ENCODE results near the gene NUDT9. TPM values are rescaled to one million over a fixed set of nuclear protein-coding genes. Genes with fewer than 3 reads are reported as not detected.

Gene NUDT9
- total RNA-seq, 1 experiment from 2014 or later = 25.4 TPM

DNA sequence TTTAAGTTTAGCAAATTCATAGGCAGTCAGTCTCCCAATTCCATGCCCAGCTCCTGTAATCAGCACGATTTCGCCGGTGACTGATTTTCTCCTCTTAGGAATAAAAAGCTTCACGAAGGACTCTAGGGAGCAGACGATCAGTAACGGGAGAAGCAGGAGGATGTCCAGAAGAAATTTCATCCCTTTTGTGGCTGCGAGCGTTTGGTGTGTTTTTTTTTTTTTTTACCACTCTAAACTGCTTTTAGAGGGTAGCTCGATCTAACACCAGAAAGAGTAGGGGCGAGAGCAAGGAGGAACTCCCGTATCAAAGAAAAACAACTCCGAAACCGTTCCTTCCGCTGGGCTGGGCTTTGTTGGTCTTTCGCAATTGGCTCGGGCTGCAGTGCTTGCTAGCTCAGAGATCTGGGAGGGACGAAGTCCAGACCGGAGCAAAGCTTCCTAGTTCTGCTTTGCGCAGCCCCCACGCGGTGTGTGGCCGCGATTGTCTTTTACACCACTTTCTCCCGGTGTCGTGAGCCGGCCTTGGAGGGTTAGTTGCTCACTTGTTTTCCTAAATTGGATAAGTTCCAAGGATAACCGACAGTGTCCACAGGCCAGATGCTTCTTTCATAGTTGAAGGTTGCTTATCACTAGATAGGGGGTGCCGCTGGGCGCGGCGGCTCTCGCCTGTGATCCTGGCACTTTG is 31.3 kb upstream of the NUDT9 start, which contains the start of gene HSD17B11:
TSS of gene HSD17B11 (minus strand) at position 298 of the 685 bp plus-strand sequence. CDS start at position 180, 118 bp downstream.
- H3K4me3 Mint-ChIP-seq = peak within 1 kb of the TSS; percentile 82
- CTCF ChIA-PET = interaction anchor here (0.6 to 2.5 kb wide), 16 partner anchors 8 to 704 kb away, joined by 3 to 18 read pairs (median 4); partner anchors contain the start of gene NUDT9
- no peak for TF ChIP-seq FOXP1 (CRISPR knock-in tag; IDR thresholded peaks at IDR 0.05; ENCODE audit: borderline replicate concordance)
- TF ChIP-seq GRHL2 (CRISPR knock-in tag; IDR thresholded peaks at IDR 0.05; ENCODE audit: insufficient replicate concordance, severe bottlenecking) = no peak
- TF ChIP-seq, protein P1, sequence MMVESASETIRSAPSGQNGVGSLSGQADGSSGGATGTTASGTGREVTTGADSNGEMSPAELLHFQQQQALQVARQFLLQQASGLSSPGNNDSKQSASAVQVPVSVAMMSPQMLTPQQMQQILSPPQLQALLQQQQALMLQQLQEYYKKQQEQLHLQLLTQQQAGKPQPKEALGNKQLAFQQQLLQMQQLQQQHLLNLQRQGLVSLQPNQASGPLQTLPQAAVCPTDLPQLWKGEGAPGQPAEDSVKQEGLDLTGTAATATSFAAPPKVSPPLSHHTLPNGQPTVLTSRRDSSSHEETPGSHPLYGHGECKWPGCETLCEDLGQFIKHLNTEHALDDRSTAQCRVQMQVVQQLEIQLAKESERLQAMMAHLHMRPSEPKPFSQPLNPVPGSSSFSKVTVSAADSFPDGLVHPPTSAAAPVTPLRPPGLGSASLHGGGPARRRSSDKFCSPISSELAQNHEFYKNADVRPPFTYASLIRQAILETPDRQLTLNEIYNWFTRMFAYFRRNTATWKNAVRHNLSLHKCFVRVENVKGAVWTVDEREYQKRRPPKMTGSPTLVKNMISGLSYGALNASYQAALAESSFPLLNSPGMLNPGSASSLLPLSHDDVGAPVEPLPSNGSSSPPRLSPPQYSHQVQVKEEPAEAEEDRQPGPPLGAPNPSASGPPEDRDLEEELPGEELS (CRISPR knock-in tag; IDR thresholded peaks at IDR 0.05) = no peak
- TF ChIP-seq FOXK1 (CRISPR knock-in tag; IDR thresholded peaks at IDR 0.05) = peak; percentile 42; the same call in 1 of the 2 replicates
- no peak for TF ChIP-seq ZNF671 (CRISPR knock-in tag; IDR thresholded peaks at IDR 0.05)
- TF ChIP-seq ZNF423 (CRISPR knock-in tag; IDR thresholded peaks at IDR 0.05) = no peak
- TF ChIP-seq, protein P2, sequence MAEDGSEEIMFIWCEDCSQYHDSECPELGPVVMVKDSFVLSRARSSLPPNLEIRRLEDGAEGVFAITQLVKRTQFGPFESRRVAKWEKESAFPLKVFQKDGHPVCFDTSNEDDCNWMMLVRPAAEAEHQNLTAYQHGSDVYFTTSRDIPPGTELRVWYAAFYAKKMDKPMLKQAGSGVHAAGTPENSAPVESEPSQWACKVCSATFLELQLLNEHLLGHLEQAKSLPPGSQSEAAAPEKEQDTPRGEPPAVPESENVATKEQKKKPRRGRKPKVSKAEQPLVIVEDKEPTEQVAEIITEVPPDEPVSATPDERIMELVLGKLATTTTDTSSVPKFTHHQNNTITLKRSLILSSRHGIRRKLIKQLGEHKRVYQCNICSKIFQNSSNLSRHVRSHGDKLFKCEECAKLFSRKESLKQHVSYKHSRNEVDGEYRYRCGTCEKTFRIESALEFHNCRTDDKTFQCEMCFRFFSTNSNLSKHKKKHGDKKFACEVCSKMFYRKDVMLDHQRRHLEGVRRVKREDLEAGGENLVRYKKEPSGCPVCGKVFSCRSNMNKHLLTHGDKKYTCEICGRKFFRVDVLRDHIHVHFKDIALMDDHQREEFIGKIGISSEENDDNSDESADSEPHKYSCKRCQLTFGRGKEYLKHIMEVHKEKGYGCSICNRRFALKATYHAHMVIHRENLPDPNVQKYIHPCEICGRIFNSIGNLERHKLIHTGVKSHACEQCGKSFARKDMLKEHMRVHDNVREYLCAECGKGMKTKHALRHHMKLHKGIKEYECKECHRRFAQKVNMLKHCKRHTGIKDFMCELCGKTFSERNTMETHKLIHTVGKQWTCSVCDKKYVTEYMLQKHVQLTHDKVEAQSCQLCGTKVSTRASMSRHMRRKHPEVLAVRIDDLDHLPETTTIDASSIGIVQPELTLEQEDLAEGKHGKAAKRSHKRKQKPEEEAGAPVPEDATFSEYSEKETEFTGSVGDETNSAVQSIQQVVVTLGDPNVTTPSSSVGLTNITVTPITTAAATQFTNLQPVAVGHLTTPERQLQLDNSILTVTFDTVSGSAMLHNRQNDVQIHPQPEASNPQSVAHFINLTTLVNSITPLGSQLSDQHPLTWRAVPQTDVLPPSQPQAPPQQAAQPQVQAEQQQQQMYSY (CRISPR knock-in tag; IDR thresholded peaks at IDR 0.05) = no peak
- TF ChIP-seq JAZF1 (CRISPR knock-in tag; IDR thresholded peaks at IDR 0.05) = no peak
- no peak for TF ChIP-seq ZNF121 (CRISPR knock-in tag; IDR thresholded peaks at IDR 0.05)
- peak; percentile 72 for TF ChIP-seq GABPB1 (CRISPR knock-in tag; IDR thresholded peaks at IDR 0.05)
- TF ChIP-seq, protein P3, sequence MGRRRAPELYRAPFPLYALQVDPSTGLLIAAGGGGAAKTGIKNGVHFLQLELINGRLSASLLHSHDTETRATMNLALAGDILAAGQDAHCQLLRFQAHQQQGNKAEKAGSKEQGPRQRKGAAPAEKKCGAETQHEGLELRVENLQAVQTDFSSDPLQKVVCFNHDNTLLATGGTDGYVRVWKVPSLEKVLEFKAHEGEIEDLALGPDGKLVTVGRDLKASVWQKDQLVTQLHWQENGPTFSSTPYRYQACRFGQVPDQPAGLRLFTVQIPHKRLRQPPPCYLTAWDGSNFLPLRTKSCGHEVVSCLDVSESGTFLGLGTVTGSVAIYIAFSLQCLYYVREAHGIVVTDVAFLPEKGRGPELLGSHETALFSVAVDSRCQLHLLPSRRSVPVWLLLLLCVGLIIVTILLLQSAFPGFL (CRISPR knock-in tag; IDR thresholded peaks at IDR 0.05; ENCODE audit: borderline replicate concordance) = no peak
- TF ChIP-seq ESRRA (CRISPR knock-in tag; IDR thresholded peaks at IDR 0.05; ENCODE audit: borderline replicate concordance) = no peak
- no peak for TF ChIP-seq CREM (CRISPR knock-in tag; IDR thresholded peaks at IDR 0.05)
- TF ChIP-seq NR1H2 (CRISPR knock-in tag; IDR thresholded peaks at IDR 0.05) = no peak
- no peak for TF ChIP-seq ZNF396 (CRISPR knock-in tag; IDR thresholded peaks at IDR 0.05; ENCODE audit: borderline replicate concordance)
- TF ChIP-seq, protein P4, sequence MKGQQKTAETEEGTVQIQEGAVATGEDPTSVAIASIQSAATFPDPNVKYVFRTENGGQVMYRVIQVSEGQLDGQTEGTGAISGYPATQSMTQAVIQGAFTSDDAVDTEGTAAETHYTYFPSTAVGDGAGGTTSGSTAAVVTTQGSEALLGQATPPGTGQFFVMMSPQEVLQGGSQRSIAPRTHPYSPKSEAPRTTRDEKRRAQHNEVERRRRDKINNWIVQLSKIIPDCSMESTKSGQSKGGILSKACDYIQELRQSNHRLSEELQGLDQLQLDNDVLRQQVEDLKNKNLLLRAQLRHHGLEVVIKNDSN (CRISPR knock-in tag; IDR thresholded peaks at IDR 0.05) = no peak
- TF ChIP-seq ZBTB21 (CRISPR knock-in tag; IDR thresholded peaks at IDR 0.05; ENCODE audit: borderline replicate concordance) = no peak
- TF ChIP-seq, protein P5, sequence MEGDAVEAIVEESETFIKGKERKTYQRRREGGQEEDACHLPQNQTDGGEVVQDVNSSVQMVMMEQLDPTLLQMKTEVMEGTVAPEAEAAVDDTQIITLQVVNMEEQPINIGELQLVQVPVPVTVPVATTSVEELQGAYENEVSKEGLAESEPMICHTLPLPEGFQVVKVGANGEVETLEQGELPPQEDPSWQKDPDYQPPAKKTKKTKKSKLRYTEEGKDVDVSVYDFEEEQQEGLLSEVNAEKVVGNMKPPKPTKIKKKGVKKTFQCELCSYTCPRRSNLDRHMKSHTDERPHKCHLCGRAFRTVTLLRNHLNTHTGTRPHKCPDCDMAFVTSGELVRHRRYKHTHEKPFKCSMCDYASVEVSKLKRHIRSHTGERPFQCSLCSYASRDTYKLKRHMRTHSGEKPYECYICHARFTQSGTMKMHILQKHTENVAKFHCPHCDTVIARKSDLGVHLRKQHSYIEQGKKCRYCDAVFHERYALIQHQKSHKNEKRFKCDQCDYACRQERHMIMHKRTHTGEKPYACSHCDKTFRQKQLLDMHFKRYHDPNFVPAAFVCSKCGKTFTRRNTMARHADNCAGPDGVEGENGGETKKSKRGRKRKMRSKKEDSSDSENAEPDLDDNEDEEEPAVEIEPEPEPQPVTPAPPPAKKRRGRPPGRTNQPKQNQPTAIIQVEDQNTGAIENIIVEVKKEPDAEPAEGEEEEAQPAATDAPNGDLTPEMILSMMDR (IDR thresholded peaks at IDR 0.05) = no peak
- TF ChIP-seq KAT7 (CRISPR knock-in tag; IDR thresholded peaks at IDR 0.05; ENCODE audit: borderline replicate concordance) = no peak
- TF ChIP-seq, protein P6, sequence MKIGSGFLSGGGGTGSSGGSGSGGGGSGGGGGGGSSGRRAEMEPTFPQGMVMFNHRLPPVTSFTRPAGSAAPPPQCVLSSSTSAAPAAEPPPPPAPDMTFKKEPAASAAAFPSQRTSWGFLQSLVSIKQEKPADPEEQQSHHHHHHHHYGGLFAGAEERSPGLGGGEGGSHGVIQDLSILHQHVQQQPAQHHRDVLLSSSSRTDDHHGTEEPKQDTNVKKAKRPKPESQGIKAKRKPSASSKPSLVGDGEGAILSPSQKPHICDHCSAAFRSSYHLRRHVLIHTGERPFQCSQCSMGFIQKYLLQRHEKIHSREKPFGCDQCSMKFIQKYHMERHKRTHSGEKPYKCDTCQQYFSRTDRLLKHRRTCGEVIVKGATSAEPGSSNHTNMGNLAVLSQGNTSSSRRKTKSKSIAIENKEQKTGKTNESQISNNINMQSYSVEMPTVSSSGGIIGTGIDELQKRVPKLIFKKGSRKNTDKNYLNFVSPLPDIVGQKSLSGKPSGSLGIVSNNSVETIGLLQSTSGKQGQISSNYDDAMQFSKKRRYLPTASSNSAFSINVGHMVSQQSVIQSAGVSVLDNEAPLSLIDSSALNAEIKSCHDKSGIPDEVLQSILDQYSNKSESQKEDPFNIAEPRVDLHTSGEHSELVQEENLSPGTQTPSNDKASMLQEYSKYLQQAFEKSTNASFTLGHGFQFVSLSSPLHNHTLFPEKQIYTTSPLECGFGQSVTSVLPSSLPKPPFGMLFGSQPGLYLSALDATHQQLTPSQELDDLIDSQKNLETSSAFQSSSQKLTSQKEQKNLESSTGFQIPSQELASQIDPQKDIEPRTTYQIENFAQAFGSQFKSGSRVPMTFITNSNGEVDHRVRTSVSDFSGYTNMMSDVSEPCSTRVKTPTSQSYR (CRISPR knock-in tag; IDR thresholded peaks at IDR 0.05) = no peak
- TF ChIP-seq, protein P7, sequence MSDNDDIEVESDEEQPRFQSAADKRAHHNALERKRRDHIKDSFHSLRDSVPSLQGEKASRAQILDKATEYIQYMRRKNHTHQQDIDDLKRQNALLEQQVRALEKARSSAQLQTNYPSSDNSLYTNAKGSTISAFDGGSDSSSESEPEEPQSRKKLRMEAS (CRISPR knock-in tag; IDR thresholded peaks at IDR 0.05) = peak; percentile 51; the same call in 1 of the 2 replicates
- no peak for TF ChIP-seq NFATC4 (CRISPR knock-in tag; IDR thresholded peaks at IDR 0.05)
- TF ChIP-seq, protein P8, sequence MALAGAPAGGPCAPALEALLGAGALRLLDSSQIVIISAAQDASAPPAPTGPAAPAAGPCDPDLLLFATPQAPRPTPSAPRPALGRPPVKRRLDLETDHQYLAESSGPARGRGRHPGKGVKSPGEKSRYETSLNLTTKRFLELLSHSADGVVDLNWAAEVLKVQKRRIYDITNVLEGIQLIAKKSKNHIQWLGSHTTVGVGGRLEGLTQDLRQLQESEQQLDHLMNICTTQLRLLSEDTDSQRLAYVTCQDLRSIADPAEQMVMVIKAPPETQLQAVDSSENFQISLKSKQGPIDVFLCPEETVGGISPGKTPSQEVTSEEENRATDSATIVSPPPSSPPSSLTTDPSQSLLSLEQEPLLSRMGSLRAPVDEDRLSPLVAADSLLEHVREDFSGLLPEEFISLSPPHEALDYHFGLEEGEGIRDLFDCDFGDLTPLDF (CRISPR knock-in tag; IDR thresholded peaks at IDR 0.05) = no peak

More for the DNA sequence above, 31.3 kb upstream of the NUDT9 start, which contains the start of gene HSD17B11:
- ATAC-seq = peak; percentile 97
- Mint-ChIP-seq H3K9me3 (peaks cover 12% of the 10 kb centered on the region), H3K27ac (peak within 1 kb of the TSS; percentile 96), H3K4me1 (peaks cover 15% of the 10 kb centered on the region), H3K36me3 (peaks cover 11% of the 10 kb centered on the region), H3K27me3 (ENCODE audit: low read depth) (no peaks in the 10 kb centered on the region)
- POLR2A ChIA-PET = interaction anchor here (0.6 to 1.5 kb wide), 6 partner anchors 9 to 83 kb away, joined by 3 to 8 read pairs (median 4); partner anchors contain the start of gene NUDT9
- peak; percentile 80 for DNase-seq (ENCODE audit: low spot score)

Data from WTC11 (cell line).